IPS DF 4.7 (cell line): ENCODE measurements around the gene DRD3.

Source experiments
- DNase-seq: peaks from one replicate; pipeline ENCODE4 v3.0.0-alpha.2; 2013; ENCODE audit warnings: low spot score; ENCODE audit errors: extremely low read depth

The DRD3 gene

DNA sequence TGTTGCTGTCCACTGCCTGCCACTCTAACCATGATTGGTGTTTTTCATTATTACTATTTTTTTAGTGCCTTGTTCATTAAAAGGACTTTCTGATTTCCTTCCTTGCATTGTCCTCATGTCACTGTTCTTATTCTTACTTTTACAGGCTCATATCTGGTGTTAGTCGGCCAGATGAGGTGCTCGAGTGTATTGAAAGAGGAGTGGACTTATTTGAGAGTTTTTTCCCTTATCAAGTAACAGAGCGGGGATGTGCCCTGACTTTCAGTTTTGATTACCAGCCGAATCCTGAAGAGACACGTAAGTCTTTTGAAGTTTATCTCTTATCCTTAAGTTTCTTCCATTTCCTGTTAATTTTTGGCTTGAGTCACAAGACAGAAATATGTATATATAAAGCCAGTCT, 99.1 kb downstream of the DRD3 start:
- no peak for DNase-seq

DNA sequence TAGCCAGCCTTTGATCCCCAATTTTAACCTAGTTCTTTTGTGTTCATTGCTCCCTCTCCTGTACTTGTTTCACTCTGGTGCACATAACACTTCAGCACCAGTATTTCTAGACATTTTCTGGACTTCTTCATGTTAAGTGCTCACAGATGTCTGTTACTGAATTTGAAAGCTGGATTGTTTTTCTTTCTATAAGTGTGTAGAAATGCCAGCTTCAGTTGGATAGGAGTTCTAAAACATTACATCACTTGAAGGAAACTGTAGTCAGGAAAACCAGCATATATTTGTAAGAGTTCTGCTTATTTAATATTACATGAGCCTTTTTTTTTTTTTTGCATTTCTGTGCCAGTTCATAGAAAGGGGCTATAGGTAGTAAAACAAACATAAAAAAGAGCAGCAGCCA, 100.7 kb downstream of the DRD3 start:
- DNase-seq: no peak
